ENCODE results near the gene CAMKMT.

GRCh38 chr2:44700824-44701223 lies 339.1 kb downstream of the CAMKMT start:
- no peak for TF ChIP-seq CTCF (IDR thresholded peaks at IDR 0.05 in 4 of 5, conservative IDR thresholded peaks at IDR 0.05 in 1 of 5)
- no peak for TF ChIP-seq POLR2A (IDR thresholded peaks at IDR 0.05)

Data from gastrocnemius medialis (tissue), 4 donors.